Keratinocyte (primary cell): ENCODE data around the gene RPP30. TPM values are rescaled to one million over a fixed set of nuclear protein-coding genes. Genes with fewer than 3 reads are reported as not detected.

Experiments used
- DNase-seq: peaks from one replicate; pipeline ENCODE4 v3.0.0-alpha.2; 2011; ENCODE audit warnings: low read depth, missing footprints, low spot score
- FAIRE-seq: peaks from 2 replicates; lab custom pipeline; 2011; peaks lifted over from hg19 to GRCh38; lab: Jason Lieb, UNC
- H2AFZ ChIP-seq: 2 replicates; pipeline ENCODE4 v1.6.0; 2012; ENCODE audit warnings: low read length, control low read depth, inconsistent platforms; ENCODE audit not compliant: control insufficient read depth
- H3K27ac ChIP-seq: 2 replicates; pipeline ENCODE4 v1.5.1; 2011; ENCODE audit warnings: low read length; ENCODE audit not compliant: control insufficient read depth, insufficient read depth
- H3K27me3 ChIP-seq: 3 replicates; pipeline ENCODE4 v1.6.0; 2011; ENCODE audit warnings: low read length; ENCODE audit not compliant: control insufficient read depth, insufficient read depth; ENCODE audit errors: extremely low read depth
- H3K36me3 ChIP-seq, 2 experiments: 2 replicates in 1 of 2; 3 replicates in 1 of 2; pipeline ENCODE4 v1.5.1; 2011; ENCODE audit warnings: low read length in 2 of 2, mild to moderate bottlenecking in 1 of 2; ENCODE audit not compliant: control insufficient read depth in 2 of 2, insufficient read depth in 2 of 2; ENCODE audit errors: extremely low read depth in 1 of 2
- H3K4me1 ChIP-seq: 3 replicates; pipeline ENCODE4 v1.5.1; 2011; ENCODE audit warnings: low read length; ENCODE audit not compliant: control insufficient read depth, insufficient read depth; ENCODE audit errors: extremely low read depth
- H3K4me2 ChIP-seq: 3 replicates; pipeline ENCODE4 v1.6.0; 2011; ENCODE audit warnings: low read depth, low read length; ENCODE audit not compliant: control insufficient read depth, insufficient read depth; ENCODE audit errors: extremely low read depth
- H3K4me3 ChIP-seq, 3 experiments: fragments of 200-600 bp in 1 of 3; sonication (generic) in 1 of 3; 2 replicates in 2 of 3; 3 replicates in 1 of 3; pipeline ENCODE4 v1.5.1; 2011 to 2016; ENCODE audit warnings: low read length in 3 of 3, mild to moderate bottlenecking in 3 of 3, control low read depth in 2 of 3, inconsistent platforms in 1 of 3, low read depth in 1 of 3, mixed read lengths in 1 of 3, mixed run types in 1 of 3, moderate library complexity in 1 of 3; ENCODE audit not compliant: control insufficient read depth in 2 of 3, insufficient read depth in 2 of 3; ENCODE audit errors: extremely low read depth in 1 of 3
- H3K79me2 ChIP-seq: 2 replicates; pipeline ENCODE4 v1.6.0; 2012; ENCODE audit warnings: low read length; ENCODE audit not compliant: control insufficient read depth, insufficient read depth
- H3K9ac ChIP-seq: 3 replicates; pipeline ENCODE4 v1.6.0; 2011; ENCODE audit warnings: low read length; ENCODE audit not compliant: control insufficient read depth, insufficient read depth; ENCODE audit errors: extremely low read depth
- H3K9me1 ChIP-seq: 3 replicates; pipeline ENCODE4 v1.6.0; 2011; ENCODE audit warnings: low read length; ENCODE audit not compliant: control insufficient read depth, insufficient read depth; ENCODE audit errors: extremely low read depth
- H3K9me3 ChIP-seq: 2 replicates; pipeline ENCODE4 v1.5.1; 2012; ENCODE audit warnings: low read depth, low read length; ENCODE audit not compliant: control insufficient read depth
- H4K20me1 ChIP-seq: 3 replicates; pipeline ENCODE4 v1.6.0; 2011; ENCODE audit warnings: low read length; ENCODE audit not compliant: control insufficient read depth, insufficient read depth; ENCODE audit errors: extremely low read depth
- EZH2 ChIP-seq: IDR thresholded peaks from one replicate; pipeline ENCODE4 v1.6.1; 2012; ENCODE audit warnings: inconsistent platforms, mild to moderate bottlenecking, low read length, moderate library complexity
- dilution Hi-C: fragments of 300-500 bp; cut with MboI; formaldehyde crosslinking; loops from one replicate; pipeline ENCODE4 v1.7.0; 2020; ENCODE audit warnings: low sequenced_read_pairs; ENCODE audit not compliant: extremely low pct_ligation_motif_present
- polyA plus RNA-seq, 5 experiments: library from polyadenylated mRNA; depleted of rRNA in 3 of 5; stranded (reverse) in 3 of 5; stranded (forward) in 1 of 5; unstranded in 1 of 5; fragments of >200 nt; gene quantifications; 1 replicate in 1 of 5; 2 replicates in 3 of 5; 3 replicates in 1 of 5; pipeline versions ENCODE4 v1.2.1 to v1.2.3, GENCODE V29; 2011 to 2012; ENCODE audit warnings: missing spikeins in 2 of 5, low read depth in 1 of 5, low replicate concordance in 1 of 5
- TF ChIP-seq, protein P1 (sequence below), 3 experiments: IDR thresholded peaks in 1 of 3; conservative IDR thresholded peaks in 1 of 3; optimal IDR thresholded peaks in 1 of 3; 2 replicates in 2 of 3; 3 replicates in 1 of 3; pipeline versions ENCODE3 to v1.5.1; 2011; ENCODE audit warnings: low read length in 3 of 3, mild to moderate bottlenecking in 3 of 3, moderate library complexity in 2 of 3, control low read depth in 1 of 3, inconsistent platforms in 1 of 3; ENCODE audit not compliant: insufficient read depth in 2 of 3; ENCODE audit errors: extremely low read depth in 1 of 3

Gene RPP30
- polyA plus RNA-seq, 1 donor (not counting 4 experiments of a cell fraction or from before 2014, with no cell fraction given), result 48.6 TPM

DNA sequence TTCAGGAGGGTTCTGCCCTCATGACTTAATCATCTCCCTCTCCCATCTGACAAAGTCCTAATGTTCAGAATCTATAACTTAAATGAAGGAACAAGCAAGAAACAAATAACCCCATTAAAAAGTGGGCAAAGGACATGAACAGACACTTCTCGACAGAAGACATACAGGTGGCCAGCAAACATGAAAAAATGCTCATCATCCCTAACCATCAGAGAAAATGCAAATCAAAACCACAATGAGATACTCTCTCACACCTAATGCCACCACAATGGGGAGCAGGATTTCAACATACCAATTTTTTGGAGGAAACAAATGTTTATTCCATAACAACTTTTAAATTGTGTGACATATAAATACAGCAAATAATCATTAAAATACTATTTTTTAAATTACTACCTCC, 11.0 kb upstream of the RPP30 start:
- Histone ChIP-seq H3K9me1 (no peaks in the 10 kb centered on the region), H3K9ac (no peak overlapping the region), H3K27ac (no peak overlapping the region), H3K9me3 (no peaks in the 10 kb centered on the region), H3K79me2 (peaks cover 16% of the 10 kb centered on the region), H4K20me1 (no peaks in the 10 kb centered on the region), H3K27me3 (no peaks in the 10 kb centered on the region), H3K36me3 (no peaks in the 10 kb centered on the region), H3K4me3 (no peak overlapping the region), H3K4me1 (peaks cover 25% of the 10 kb centered on the region), H3K4me2 (no peak overlapping the region), H2AFZ (no peak overlapping the region)
- no peak for TF ChIP-seq EZH2
- TF ChIP-seq, protein P1, sequence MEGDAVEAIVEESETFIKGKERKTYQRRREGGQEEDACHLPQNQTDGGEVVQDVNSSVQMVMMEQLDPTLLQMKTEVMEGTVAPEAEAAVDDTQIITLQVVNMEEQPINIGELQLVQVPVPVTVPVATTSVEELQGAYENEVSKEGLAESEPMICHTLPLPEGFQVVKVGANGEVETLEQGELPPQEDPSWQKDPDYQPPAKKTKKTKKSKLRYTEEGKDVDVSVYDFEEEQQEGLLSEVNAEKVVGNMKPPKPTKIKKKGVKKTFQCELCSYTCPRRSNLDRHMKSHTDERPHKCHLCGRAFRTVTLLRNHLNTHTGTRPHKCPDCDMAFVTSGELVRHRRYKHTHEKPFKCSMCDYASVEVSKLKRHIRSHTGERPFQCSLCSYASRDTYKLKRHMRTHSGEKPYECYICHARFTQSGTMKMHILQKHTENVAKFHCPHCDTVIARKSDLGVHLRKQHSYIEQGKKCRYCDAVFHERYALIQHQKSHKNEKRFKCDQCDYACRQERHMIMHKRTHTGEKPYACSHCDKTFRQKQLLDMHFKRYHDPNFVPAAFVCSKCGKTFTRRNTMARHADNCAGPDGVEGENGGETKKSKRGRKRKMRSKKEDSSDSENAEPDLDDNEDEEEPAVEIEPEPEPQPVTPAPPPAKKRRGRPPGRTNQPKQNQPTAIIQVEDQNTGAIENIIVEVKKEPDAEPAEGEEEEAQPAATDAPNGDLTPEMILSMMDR (optimal IDR thresholded peaks at IDR 0.05 in 1 of 3, IDR thresholded peaks at IDR 0.05 in 1 of 3, conservative IDR thresholded peaks at IDR 0.05 in 1 of 3; ENCODE audit: extremely low read depth in 1 of 3, insufficient read depth in 2 of 3, low read length in 3 of 3), result no peak
- FAIRE-seq (no peak), DNase-seq (no peak)
- dilution Hi-C loops, result no loop called here

DNA sequence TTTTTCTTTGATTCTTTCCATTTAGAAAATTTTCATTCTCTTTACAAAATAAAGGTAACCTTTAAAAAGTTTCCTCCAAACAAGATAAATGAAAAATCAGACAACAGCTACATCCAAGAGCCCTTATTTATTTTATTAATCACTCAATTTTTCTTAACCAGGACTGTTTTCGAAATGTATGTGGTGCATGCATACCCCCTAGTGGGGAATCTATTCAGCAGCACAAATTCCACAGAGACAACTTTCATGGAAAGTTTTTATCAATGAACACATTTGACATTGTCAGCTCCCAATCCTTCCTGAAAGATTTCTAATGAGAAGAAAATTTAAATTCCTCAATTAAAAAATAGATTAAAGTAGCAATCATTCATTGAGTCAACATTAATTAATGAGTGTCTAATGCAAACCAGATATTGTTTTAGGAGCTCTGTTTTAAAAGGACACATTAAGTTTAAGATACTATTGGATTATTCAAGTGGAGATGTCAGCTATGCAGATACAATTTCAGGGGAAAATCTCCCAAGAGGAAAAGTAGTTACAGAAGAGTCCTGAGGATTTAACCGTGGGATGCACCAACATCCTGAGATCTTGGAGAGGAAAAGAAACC, 8.8 kb upstream of the RPP30 start:
- no peak overlapping the region for H3K27ac ChIP-seq
- no peaks in the 10 kb centered on the region for H3K36me3 ChIP-seq
- DNase-seq (no peak), FAIRE-seq (peak; percentile 17)
- no peak overlapping the region for H3K9ac ChIP-seq
- peaks cover 22% of the 10 kb centered on the region for H3K4me1 ChIP-seq
- H3K27me3 ChIP-seq, result no peaks in the 10 kb centered on the region
- dilution Hi-C loops, result no loop called here
- H2AFZ ChIP-seq, result no peak overlapping the region
- TF ChIP-seq, protein P1 (optimal IDR thresholded peaks at IDR 0.05 in 1 of 3, IDR thresholded peaks at IDR 0.05 in 1 of 3, conservative IDR thresholded peaks at IDR 0.05 in 1 of 3; ENCODE audit: extremely low read depth in 1 of 3, insufficient read depth in 2 of 3, low read length in 3 of 3), result peak in 2 of 3 experiments; percentile 67 to 68
- TF ChIP-seq EZH2, result no peak
- no peaks in the 10 kb centered on the region for H3K9me3 ChIP-seq
- no peak overlapping the region for H3K4me3 ChIP-seq
- no peak overlapping the region for H3K4me2 ChIP-seq
- H3K9me1 ChIP-seq, result no peaks in the 10 kb centered on the region
- H3K79me2 ChIP-seq, result no peaks in the 10 kb centered on the region
- no peaks in the 10 kb centered on the region for H4K20me1 ChIP-seq
